Chondrocyte (in vitro differentiated cells): ENCODE data around the gene LTBP1. TPM values are rescaled to one million over a fixed set of nuclear protein-coding genes. Genes with fewer than 3 reads are reported as not detected.

Experiments
- DNase-seq: peaks from one replicate; pipeline ENCODE4 v3.0.0; 2021; ENCODE audit warnings: mixed read lengths, low spot score
- H3K27ac Mint-ChIP-seq: one replicate; pipeline ENCODE4 v1.8.0; 2021; ENCODE audit warnings: mild to moderate bottlenecking, moderate library complexity, mixed read lengths; ENCODE audit not compliant: unreplicated experiment
- H3K27me3 Mint-ChIP-seq: 2 replicates; pipeline ENCODE4 v1.8.0; 2021; ENCODE audit warnings: low read depth, mixed read lengths
- H3K36me3 Mint-ChIP-seq: 2 replicates; pipeline ENCODE4 v1.8.0; 2021; ENCODE audit warnings: low read depth, mixed read lengths
- H3K4me1 Mint-ChIP-seq: 2 replicates; pipeline ENCODE4 v1.8.0; 2021; ENCODE audit warnings: low read depth, mild to moderate bottlenecking, mixed read lengths
- H3K4me3 Mint-ChIP-seq: one replicate; pipeline ENCODE4 v1.8.0; 2021; ENCODE audit warnings: mild to moderate bottlenecking, moderate library complexity, mixed read lengths; ENCODE audit not compliant: unreplicated experiment
- H3K9me3 Mint-ChIP-seq: 2 replicates; pipeline ENCODE4 v1.8.0; 2021; ENCODE audit warnings: low read depth, mixed read lengths
- total RNA-seq: library from RNA; stranded (reverse); gene quantifications from 3 replicates; pipeline ENCODE4 v1.2.1, GENCODE V29; 2021
- TF ChIP-seq, protein P1 (sequence below): fragments of 200-600 bp; sonication (generic); IDR thresholded peaks from 2 replicates; pipeline ENCODE4 v1.5.0; 2021; ENCODE audit warnings: antibody characterized with exemption, mild to moderate bottlenecking, moderate library complexity

Gene LTBP1
- total RNA-seq, 1 donor from 2014 or later, result 398 TPM

DNA sequence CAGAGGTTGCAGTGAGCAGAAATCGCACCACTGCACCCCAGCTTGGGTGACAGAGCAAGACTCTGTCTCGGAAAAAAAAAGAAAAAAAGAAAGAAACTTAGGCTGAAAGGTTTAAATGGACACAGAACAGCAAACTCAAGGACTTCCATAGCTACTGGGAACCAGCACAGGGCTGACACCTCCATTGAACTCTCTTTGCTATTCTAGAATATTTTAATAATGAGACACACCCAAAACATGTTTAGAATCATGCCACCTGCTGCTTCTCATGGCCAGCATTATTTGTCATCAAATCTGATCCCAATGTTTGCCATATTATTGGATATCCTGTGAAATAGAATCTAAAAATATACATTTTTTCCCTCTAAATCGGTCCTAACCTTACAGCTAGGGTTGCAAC is 42.7 kb upstream of the LTBP1 start:
- no peak for DNase-seq
- peaks cover 4% of the 10 kb centered on the region for H3K27me3 Mint-ChIP-seq
- H3K4me3 Mint-ChIP-seq, result no peak overlapping the region
- H3K4me1 Mint-ChIP-seq, result peaks cover 5% of the 10 kb centered on the region
- no peaks in the 10 kb centered on the region for H3K36me3 Mint-ChIP-seq
- H3K9me3 Mint-ChIP-seq, result peaks cover 4% of the 10 kb centered on the region
- no peak overlapping the region for H3K27ac Mint-ChIP-seq
- TF ChIP-seq, protein P1, sequence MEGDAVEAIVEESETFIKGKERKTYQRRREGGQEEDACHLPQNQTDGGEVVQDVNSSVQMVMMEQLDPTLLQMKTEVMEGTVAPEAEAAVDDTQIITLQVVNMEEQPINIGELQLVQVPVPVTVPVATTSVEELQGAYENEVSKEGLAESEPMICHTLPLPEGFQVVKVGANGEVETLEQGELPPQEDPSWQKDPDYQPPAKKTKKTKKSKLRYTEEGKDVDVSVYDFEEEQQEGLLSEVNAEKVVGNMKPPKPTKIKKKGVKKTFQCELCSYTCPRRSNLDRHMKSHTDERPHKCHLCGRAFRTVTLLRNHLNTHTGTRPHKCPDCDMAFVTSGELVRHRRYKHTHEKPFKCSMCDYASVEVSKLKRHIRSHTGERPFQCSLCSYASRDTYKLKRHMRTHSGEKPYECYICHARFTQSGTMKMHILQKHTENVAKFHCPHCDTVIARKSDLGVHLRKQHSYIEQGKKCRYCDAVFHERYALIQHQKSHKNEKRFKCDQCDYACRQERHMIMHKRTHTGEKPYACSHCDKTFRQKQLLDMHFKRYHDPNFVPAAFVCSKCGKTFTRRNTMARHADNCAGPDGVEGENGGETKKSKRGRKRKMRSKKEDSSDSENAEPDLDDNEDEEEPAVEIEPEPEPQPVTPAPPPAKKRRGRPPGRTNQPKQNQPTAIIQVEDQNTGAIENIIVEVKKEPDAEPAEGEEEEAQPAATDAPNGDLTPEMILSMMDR, result no peak

DNA sequence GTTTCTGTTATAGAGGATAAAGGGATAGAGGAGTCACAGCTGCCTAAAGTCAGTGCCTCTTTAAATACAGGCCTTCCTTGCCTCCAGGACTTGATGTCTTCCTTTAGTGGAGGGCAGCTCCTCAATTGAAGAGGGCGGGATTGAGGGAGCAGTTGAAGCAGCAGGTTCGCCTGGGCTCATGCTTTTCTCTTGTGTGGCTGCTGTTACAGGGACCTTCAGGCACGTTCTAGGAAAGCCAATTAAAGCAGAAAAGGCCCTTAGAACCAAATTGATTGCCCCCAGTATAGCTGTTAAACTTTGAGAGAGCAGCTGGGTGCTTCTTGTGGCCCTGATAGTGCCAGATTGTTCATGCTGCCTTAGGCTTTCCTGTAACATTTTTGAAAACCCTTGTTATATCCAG is 42.0 kb upstream of the LTBP1 start:
- Mint-ChIP-seq H3K4me1 (peaks cover 5% of the 10 kb centered on the region), H3K27me3 (peaks cover 4% of the 10 kb centered on the region), H3K27ac (no peak overlapping the region), H3K36me3 (no peaks in the 10 kb centered on the region), H3K4me3 (no peak overlapping the region), H3K9me3 (peaks cover 4% of the 10 kb centered on the region)
- TF ChIP-seq, protein P1, result no peak
- DNase-seq, result no peak

DNA sequence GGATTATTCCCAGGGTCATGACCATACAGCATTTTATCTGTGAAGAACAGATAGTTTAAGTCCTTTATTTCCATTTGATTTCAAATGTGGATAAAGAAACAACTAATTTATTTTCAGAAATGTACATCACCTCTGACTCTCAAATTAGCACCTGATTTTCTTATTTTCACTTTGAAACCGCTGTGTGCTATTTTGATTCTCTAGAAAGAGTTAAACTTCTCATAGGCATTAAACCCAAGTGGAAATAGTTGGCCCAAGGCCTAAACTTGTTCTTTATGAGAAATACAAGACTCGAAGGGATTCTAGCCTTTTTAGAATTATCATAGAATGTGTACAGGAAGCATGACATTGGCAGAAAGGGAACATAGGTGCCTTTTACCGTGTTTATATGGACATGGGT is 41.5 kb upstream of the LTBP1 start:
- H3K27ac Mint-ChIP-seq, result no peak overlapping the region
- TF ChIP-seq, protein P1, result no peak
- H3K36me3 Mint-ChIP-seq, result no peaks in the 10 kb centered on the region
- peaks cover 4% of the 10 kb centered on the region for H3K27me3 Mint-ChIP-seq
- no peak overlapping the region for H3K4me3 Mint-ChIP-seq
- H3K9me3 Mint-ChIP-seq, result peaks cover 4% of the 10 kb centered on the region
- peaks cover 5% of the 10 kb centered on the region for H3K4me1 Mint-ChIP-seq
- no peak for DNase-seq

DNA sequence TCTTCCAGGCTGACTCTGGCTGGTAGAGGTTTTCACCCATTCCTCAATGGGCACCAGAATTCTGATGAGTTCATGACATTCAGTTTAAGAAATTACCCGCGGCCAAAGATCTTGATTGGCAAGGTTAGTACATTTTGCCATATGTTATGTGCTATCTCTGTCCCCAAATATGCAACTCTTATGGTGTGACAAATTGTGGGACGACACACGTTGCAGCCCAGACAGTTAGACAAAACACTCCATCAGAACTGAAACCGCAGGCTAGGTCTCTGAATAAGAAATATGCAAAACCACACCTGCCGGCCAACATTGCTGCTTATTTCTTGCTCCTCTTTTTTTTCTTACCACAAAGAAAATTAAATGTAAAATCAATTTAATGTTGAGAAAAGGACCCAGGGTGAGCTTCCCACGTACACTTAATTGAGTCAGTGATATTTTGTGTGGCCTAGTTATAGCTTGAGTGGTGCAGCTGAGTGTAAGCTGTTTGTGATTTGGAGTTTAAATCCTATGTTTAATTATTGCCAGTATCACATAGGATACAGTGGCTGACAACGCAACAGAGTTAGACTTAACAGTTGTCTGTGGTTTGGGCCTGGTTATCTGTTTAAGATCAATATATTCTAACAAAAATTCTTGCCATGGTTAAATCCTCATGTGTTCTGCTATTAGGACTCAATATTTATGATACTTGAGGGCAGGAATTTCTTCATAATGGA is 35.7 kb upstream of the LTBP1 start:
- no peak overlapping the region for H3K27ac Mint-ChIP-seq
- TF ChIP-seq, protein P1, result no peak
- H3K4me3 Mint-ChIP-seq, result no peak overlapping the region
- no peaks in the 10 kb centered on the region for H3K27me3 Mint-ChIP-seq
- H3K4me1 Mint-ChIP-seq, result no peaks in the 10 kb centered on the region
- no peaks in the 10 kb centered on the region for H3K36me3 Mint-ChIP-seq
- peaks cover under 1% of the 10 kb centered on the region for H3K9me3 Mint-ChIP-seq
- DNase-seq, result no peak

DNA sequence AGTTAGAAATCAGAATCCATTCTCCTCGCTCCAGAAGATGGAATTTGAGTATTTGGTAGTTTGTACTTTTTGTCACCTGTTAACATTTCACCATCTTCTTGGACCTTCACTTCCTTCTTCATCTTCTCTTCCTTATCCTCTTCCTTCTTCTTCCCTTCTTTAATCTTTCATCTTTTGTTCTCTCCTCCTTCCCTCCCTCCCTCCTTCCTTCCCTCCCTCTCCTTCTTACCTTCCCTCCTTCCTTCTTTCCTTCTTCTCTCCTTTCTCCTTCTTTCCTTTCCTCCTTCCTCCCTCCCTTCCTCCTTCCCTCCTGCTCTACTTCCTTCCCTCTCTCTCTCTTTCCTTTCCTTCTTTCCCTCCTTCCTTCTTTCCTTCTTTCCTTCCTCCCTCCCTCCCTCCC is 31.1 kb upstream of the LTBP1 start:
- Mint-ChIP-seq H3K27ac (no peak overlapping the region), H3K4me1 (peaks cover 10% of the 10 kb centered on the region), H3K4me3 (no peak overlapping the region), H3K36me3 (no peaks in the 10 kb centered on the region), H3K27me3 (no peaks in the 10 kb centered on the region), H3K9me3 (no peaks in the 10 kb centered on the region)
- DNase-seq, result no peak
- TF ChIP-seq, protein P1, result no peak
